ENCODE measurements around the gene SNX25.
A peak's percentile ranks its signal among the peaks of the same experiment; 100 is the strongest.
"Not testable (repeated sequence)": the region's sequence is repeated elsewhere in the genome, so short reads cannot be mapped to it uniquely, and the experiment has no call there.

Gene SNX25

DNA sequence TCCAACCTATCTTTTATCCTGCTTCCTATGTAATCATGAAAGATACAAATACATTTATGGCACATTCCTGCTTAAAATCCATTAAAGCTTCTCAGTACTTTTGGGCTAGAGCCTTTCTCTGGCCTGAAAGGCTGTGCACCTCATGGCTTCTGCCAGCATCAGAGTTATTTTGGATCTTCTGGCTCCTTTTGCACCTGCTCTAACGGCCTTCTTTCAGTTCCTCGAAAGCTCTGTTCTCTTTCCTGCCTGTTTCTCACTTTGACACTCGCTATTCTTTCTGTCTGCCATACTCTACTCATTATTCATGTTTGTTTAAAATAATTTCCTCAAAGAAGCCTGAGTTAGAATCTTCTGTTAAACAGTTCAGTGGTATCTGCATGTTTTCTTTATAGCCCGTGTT is 100.4 kb downstream of the SNX25 start:
- no peak for DNase-seq (ENCODE audit: low read depth)
- TF ChIP-seq, protein P1, sequence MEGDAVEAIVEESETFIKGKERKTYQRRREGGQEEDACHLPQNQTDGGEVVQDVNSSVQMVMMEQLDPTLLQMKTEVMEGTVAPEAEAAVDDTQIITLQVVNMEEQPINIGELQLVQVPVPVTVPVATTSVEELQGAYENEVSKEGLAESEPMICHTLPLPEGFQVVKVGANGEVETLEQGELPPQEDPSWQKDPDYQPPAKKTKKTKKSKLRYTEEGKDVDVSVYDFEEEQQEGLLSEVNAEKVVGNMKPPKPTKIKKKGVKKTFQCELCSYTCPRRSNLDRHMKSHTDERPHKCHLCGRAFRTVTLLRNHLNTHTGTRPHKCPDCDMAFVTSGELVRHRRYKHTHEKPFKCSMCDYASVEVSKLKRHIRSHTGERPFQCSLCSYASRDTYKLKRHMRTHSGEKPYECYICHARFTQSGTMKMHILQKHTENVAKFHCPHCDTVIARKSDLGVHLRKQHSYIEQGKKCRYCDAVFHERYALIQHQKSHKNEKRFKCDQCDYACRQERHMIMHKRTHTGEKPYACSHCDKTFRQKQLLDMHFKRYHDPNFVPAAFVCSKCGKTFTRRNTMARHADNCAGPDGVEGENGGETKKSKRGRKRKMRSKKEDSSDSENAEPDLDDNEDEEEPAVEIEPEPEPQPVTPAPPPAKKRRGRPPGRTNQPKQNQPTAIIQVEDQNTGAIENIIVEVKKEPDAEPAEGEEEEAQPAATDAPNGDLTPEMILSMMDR (IDR thresholded peaks at IDR 0.05; ENCODE audit: insufficient read depth, low read depth, low read length, missing control alignments): no peak
- no peak overlapping the region for H3K4me3 ChIP-seq (ENCODE audit: low read length)

DNA sequence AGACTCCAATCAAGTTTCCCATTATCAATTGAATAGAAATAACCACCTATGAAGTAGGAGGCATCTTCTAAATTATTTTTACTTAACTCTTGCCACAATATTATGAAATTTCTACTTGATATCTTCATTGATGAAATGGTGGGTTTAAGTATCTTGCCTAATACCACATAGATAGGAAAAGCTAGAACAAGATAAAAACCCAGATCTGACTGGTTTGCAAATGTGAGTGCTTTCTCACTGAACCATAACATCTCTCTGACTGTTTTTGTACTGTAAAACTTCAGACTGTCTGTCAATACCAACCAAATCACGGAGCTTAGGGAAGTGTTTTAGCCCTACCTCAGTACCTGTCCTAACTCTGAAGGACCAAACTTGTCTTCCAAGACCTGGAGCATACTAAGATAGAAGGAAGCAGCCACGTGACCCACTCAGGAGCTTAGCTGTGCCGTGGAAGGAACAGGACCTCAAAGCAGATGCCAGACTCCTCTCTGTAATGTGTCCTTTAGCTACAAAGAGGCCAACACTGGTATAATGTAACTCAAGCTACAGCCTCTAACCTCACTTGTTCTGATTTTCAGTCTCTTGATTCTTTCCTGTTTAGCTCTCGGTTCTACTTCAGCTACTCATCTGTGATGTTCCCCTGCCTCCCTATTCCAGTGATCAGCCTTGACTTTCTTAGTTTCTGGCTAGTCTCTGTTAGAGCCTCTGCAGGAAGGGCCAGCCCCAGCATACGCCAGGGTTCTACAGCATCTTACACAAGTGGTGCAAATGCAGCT is 101.9 kb downstream of the SNX25 start:
- TF ChIP-seq, protein P1 (IDR thresholded peaks at IDR 0.05; ENCODE audit: insufficient read depth, low read depth, low read length, missing control alignments): no peak
- DNase-seq (ENCODE audit: low read depth): no peak
- H3K4me3 ChIP-seq (ENCODE audit: low read length): no peak overlapping the region

DNA sequence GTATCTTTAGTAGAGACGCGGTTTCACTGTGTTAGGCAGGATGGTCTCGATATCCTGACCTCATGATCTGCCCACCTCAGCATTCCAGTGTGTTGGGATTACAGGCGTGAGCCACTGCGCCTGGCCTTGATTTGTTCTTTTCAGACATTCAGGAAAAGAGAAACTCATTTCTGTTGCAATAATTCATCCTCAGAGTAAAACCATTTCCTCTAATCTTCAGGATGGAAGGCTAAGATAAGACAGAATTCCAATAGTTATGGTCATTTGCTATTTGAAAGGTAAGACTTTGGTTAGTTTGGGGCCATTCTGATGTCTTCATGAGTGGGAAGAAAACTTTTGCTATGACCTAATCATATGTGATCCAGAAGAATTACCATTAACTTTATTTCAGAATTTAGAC is 103.3 kb downstream of the SNX25 start:
- no peak for DNase-seq (ENCODE audit: low read depth)
- TF ChIP-seq, protein P1 (IDR thresholded peaks at IDR 0.05; ENCODE audit: insufficient read depth, low read depth, low read length, missing control alignments): no peak
- no peak overlapping the region for H3K4me3 ChIP-seq (ENCODE audit: low read length)

DNA sequence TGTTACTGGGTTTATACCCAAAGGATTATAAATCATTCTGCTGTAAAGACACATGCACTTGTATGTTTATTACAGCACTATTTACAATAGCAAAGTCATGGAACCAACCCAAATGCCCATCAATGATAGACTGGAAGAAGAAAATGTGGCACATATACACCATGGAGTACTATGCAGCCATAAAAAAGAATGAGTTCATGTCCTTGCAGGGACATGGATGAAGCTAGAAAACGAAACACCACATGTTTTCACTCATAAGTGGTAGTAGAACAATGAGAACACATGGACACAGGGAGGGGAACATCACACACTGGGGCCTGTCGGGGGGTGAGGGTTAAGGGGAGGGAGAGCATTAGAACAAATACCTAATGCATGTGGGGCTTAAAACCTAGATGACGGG is 108.1 kb downstream of the SNX25 start:
- not testable (repeated sequence) for H3K4me3 ChIP-seq (ENCODE audit: low read length); DNase-seq (ENCODE audit: low read depth)

DNA sequence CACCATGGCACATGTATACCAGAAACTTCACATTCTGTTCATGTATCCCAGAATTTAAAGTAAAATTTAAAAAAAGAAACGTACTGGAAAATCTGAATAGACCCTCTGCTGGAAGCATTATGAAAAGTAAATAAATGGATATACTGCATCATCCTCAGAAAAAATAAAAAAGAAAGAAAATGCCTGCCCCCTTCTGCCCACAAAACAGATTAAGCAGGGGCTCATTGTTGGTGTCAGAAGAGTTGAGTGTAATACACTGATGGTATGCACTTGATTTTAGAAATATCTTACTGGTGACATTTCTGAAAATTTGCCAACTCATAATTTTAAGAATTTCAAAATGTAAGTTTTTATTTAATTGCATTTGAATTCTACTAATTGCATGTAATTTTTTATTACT is 108.5 kb downstream of the SNX25 start:
- no peak for DNase-seq (ENCODE audit: low read depth)
- TF ChIP-seq, protein P1 (IDR thresholded peaks at IDR 0.05; ENCODE audit: insufficient read depth, low read depth, low read length, missing control alignments): no peak
- no peak overlapping the region for H3K4me3 ChIP-seq (ENCODE audit: low read length)

DNA sequence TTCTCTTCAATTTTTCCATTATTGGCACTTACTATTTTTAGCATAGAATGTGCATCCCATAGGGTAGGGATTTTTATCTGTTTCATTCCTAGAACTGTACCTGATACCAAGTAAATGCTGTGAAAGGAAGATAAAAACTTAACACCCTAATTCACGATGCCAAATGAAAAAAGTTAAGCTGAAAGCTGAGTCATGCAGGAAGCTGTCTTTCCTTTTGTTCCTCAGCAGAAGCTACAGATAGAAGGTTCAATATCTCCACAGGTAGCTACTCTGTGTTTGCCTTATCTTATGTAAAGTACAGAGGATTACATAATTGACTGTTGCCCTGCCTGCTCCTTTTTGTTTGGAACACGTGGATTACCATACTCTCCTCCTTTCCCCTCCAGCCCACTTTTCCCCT is 109.3 kb downstream of the SNX25 start:
- TF ChIP-seq, protein P1 (IDR thresholded peaks at IDR 0.05; ENCODE audit: insufficient read depth, low read depth, low read length, missing control alignments): no peak
- peak; percentile 51 for DNase-seq (ENCODE audit: low read depth)
- no peak overlapping the region for H3K4me3 ChIP-seq (ENCODE audit: low read length)

DNA sequence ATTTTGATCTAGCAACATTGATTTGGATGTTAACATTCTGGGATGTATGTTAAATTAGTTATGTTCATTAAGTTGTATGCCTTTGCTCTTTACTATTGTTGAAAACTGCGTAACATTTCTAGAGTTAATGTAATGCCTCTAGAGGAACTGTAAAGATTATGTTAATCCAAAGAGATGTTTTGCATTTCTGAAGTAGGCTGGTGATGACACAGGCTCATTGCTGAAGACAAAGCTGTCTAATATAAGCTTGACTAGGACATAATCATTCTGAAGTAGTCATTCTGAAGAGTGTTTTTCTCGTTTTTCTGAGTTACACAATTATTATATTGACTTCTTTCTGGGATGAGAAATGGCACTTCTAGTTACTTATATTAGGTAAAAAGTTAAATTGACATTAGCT is 113.4 kb downstream of the SNX25 start:
- TF ChIP-seq, protein P1 (IDR thresholded peaks at IDR 0.05; ENCODE audit: insufficient read depth, low read depth, low read length, missing control alignments): no peak
- H3K4me3 ChIP-seq (ENCODE audit: low read length): no peak overlapping the region
- DNase-seq (ENCODE audit: low read depth): no peak

All from epithelial cell of esophagus (primary cell).